ENCODE results near the gene ENHO. TPM values are rescaled to one million over a fixed set of nuclear protein-coding genes. Genes with fewer than 3 reads are reported as not detected.

Gene ENHO
- total and polyA plus RNA-seq, 12 donors, result 0.24 to 1.6 (median 0.88) TPM; not detected in 7

DNA sequence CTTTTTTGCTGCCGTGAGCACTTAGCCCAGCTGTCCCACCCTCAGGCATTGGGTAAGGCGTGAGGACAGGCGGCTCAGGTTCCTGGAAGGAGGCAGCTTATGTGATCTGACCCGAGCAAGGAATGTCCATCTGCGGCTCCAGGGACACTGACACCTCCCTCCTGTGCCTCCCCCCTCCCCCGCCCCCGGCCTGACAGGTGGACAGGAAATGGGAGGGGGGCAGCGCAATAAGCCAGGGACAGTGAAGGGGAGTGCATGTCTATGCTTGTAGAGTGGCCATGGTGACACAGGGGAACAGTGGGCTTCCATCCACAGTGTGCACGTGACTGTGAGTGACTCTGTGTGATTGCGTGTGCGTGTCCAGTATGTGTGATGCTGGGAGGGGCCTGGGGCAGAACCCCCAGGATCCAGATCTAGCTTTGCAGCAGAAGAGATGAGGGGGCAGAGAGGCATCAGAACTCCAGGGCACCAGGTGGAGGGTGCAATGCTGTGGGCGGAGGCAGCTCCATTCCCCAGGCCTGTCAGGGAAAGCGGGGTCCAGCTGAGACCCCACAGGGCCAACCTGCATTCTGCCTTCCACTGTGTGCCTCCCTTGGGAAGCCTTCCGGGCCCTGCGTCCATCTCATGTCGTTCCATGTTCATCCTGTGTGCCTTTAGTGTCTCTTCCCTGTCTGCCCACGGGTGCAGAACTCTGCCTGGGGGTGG lies 36.3 kb upstream of the ENHO start:
- H3K27ac ChIP-seq, result peak overlapping the region in 2 of 5 donors; percentile 12 to 56
- intact Hi-C loops (cut with DNase I), result no loop called here

DNA sequence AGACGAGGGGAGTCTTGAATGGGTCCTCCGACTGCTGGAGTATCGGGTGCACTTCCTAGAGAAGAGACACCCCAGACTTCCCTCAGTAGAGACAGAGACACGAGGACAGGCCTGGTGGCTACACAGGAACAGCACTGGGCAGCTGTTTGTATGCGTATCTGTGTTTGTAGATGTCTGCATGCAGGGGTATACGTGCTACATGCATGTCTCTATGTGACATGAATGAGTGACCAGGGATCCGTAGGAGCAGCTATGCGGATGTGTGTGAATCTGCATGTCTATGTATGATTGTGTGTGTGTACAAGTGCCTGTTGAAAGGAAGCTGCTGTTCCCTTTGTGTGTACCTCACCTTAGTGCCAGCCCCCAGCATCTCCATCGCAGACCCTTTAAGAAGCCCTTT lies 35.6 kb upstream of the ENHO start:
- H3K27me3 ChIP-seq, result no peaks in the 10 kb centered on the region
- peaks cover 14 to 17% of the 10 kb centered on the region in 2 donors for H3K4me1 ChIP-seq (replicated peaks in 1 of 2)
- H3K9me3 ChIP-seq (replicated peaks in 1 of 3), result no peaks in the 10 kb centered on the region
- H3K4me3 ChIP-seq, result no peak overlapping the region
- TF ChIP-seq, protein P1, sequence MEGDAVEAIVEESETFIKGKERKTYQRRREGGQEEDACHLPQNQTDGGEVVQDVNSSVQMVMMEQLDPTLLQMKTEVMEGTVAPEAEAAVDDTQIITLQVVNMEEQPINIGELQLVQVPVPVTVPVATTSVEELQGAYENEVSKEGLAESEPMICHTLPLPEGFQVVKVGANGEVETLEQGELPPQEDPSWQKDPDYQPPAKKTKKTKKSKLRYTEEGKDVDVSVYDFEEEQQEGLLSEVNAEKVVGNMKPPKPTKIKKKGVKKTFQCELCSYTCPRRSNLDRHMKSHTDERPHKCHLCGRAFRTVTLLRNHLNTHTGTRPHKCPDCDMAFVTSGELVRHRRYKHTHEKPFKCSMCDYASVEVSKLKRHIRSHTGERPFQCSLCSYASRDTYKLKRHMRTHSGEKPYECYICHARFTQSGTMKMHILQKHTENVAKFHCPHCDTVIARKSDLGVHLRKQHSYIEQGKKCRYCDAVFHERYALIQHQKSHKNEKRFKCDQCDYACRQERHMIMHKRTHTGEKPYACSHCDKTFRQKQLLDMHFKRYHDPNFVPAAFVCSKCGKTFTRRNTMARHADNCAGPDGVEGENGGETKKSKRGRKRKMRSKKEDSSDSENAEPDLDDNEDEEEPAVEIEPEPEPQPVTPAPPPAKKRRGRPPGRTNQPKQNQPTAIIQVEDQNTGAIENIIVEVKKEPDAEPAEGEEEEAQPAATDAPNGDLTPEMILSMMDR (IDR thresholded peaks at IDR 0.05), result no peak
- no peak for TF ChIP-seq POLR2A (IDR thresholded peaks at IDR 0.05)
- DNase-seq, result no peak
- H3K27ac ChIP-seq, result no peak overlapping the region
- 84 to 89% (median 89%) methylated on average over 7 to 9 of the region's 9 CpGs for WGBS, 4 donors
- intact Hi-C loops (cut with DNase I), result no loop called here
- no peaks in the 10 kb centered on the region for H3K36me3 ChIP-seq (replicated peaks in 1 of 2)

More for the DNA sequence above, 36.3 kb upstream of the ENHO start:
- Histone ChIP-seq H3K4me1 (replicated peaks in 1 of 2) (peaks cover 14 to 17% of the 10 kb centered on the region in 2 donors), H3K4me3 (peak overlapping the region in 1 of 4 donors; percentile 30), H3K9me3 (replicated peaks in 1 of 3) (no peaks in the 10 kb centered on the region), H3K27me3 (no peaks in the 10 kb centered on the region), H3K36me3 (replicated peaks in 1 of 2) (no peaks in the 10 kb centered on the region)
- TF ChIP-seq, protein P1 (IDR thresholded peaks at IDR 0.05), result no peak
- TF ChIP-seq POLR2A (IDR thresholded peaks at IDR 0.05), result no peak
- WGBS, 4 donors, result 52 to 58% (median 55%) methylated on average over 12 to 17 of the region's 17 CpGs
- DNase-seq, result no peak

DNA sequence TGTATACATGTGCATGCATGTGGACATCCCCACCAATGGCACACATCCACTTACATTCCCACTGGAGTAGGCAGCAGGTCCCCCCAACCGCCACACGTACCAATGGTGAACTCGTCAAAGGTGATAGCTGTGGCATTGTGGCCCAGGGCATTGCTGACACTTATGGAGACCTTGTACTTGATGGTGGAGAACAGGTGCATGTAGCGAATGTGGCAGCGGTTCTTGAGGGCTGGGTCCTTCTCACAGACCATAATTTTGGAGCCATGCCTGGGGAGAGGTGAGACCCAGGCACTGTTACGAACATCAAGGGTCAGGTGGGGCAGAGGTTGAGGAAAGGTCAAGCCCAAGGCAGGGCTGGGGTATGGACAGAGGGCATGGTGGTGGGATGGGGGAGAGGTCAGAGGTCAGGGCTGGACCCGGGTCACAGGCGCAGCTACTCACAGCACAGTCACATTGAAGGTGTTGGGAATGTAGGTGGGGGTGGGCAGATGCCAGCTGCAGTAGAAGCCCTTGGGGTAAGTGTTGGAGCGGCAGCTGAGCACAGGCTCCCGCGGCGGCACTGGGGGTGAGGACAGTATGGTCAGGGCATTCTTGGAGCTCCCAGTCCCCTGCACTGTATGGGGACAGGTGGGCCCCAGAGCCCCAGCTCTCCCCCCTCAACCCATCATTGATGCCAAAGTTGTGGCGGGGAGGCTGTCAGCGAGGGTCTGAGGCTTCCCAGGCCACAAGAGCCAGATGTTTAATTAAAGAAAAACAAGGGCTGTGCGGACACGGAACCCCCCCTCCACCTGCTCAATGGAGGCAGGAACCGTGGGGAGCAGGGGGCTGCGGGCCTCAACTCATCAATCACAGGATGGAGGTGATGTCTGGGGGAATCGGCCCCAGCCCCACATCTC lies 34.9 kb upstream of the ENHO start:
- WGBS, 4 donors, result 74 to 84% (median 76%) methylated on average over 17 to 19 of the region's 19 CpGs
- no peak for DNase-seq
- no peaks in the 10 kb centered on the region for H3K9me3 ChIP-seq (replicated peaks in 1 of 3)
- no peak overlapping the region for H3K4me3 ChIP-seq
- no peaks in the 10 kb centered on the region for H3K36me3 ChIP-seq (replicated peaks in 1 of 2)
- TF ChIP-seq POLR2A (IDR thresholded peaks at IDR 0.05), result no peak
- TF ChIP-seq, protein P1 (IDR thresholded peaks at IDR 0.05), result no peak
- H3K27ac ChIP-seq, result no peak overlapping the region
- peaks cover 14 to 17% of the 10 kb centered on the region in 2 donors for H3K4me1 ChIP-seq (replicated peaks in 1 of 2)
- intact Hi-C loops (cut with DNase I), result no loop called here
- no peaks in the 10 kb centered on the region for H3K27me3 ChIP-seq

DNA sequence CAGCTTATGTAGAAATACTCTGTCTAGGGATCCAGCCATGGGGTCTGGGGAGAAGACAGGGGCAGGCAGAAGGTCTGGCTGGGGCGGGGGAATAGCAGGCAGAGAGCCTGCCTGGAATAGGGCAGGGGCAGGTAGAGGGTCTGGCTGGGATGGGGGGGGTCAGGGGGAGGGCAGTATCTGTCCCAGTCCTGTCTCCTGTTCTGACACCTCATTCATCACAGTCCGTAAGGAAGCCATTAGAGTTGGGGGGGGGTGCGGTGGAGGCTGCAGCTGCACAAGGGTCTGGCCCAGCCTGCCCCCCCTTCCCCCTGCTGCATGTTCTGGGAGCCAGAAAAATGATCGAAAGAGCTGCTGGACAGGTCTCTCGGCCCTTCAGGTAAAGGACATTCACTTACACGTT lies 34.2 kb upstream of the ENHO start:
- H3K4me1 ChIP-seq (replicated peaks in 1 of 2), result peaks cover 14 to 17% of the 10 kb centered on the region in 2 donors
- H3K36me3 ChIP-seq (replicated peaks in 1 of 2), result no peaks in the 10 kb centered on the region
- 67 to 78% (median 70%) methylated on average over 6 of the region's 6 CpGs for WGBS, 4 donors
- H3K4me3 ChIP-seq, result no peak overlapping the region
- H3K27ac ChIP-seq, result no peak overlapping the region
- intact Hi-C loops (cut with DNase I), result no loop called here
- no peaks in the 10 kb centered on the region for H3K27me3 ChIP-seq
- DNase-seq, result no peak
- no peaks in the 10 kb centered on the region for H3K9me3 ChIP-seq (replicated peaks in 1 of 3)
- TF ChIP-seq POLR2A (IDR thresholded peaks at IDR 0.05), result no peak
- TF ChIP-seq, protein P1 (IDR thresholded peaks at IDR 0.05), result no peak

Measured in adrenal gland (tissue), 12 donors.